ENCODE data around the gene MYADML2. TPM values are rescaled to one million over a fixed set of nuclear protein-coding genes. Genes with fewer than 3 reads are reported as not detected.

The MYADML2 gene
- total and polyA plus RNA-seq, 7 donors, result 0.47 to 95.8 (median 11.0) TPM

DNA sequence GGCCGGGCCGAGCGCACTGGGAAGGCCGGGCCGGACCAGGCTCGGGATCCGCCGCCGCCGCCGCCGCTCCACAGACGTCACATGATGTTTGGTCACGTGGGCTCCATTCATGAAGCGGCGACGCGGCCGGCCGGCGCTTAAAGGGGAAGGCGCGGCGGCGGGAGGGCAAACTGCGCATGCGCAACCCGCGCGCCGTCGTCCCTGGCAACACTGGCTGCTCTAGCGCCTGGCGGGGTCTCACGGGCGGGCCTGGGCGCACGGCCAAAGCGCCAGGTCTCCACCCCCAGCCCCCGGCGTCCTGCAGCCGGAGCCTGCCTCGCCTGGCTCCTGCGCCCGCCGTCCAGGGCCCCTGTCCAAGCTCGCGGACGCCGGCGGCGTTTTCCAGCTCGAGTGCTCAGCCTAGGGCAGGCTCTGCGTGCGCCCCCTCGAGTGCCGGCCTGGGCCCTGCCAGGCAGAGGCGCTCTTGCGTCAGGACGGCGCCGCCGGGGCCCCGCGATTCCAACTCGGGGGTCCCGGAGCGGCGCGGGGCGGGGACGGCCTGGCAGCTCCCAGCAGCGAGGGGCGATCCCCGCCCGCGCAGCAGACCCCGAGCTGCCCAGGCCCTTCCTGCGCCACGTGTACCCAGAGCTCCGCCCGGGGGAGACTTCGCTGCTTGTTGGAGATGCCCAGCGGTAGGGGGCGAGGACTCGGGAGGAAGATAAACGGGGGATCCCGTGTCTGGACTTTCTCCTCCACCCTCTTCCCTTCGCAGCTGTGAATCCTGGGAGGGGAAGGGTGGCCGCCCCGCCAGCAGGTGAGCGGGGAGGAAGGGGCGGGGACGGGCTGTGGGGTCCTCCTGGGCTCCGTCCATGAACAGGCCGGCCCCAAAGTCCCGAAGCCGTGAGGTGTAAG lies 19.1 kb downstream of the MYADML2 start, which contains the start of gene MAFG:
TSS of gene MAFG (minus strand) at position 83 of the 891 bp plus-strand sequence. CDS start 4,550 bp downstream, outside the sequence.
- WGBS, 3 donors, result 1 to 3% (median 2%) methylated on average over 45 to 98 of the region's 98 CpGs
- TF ChIP-seq, protein P1, sequence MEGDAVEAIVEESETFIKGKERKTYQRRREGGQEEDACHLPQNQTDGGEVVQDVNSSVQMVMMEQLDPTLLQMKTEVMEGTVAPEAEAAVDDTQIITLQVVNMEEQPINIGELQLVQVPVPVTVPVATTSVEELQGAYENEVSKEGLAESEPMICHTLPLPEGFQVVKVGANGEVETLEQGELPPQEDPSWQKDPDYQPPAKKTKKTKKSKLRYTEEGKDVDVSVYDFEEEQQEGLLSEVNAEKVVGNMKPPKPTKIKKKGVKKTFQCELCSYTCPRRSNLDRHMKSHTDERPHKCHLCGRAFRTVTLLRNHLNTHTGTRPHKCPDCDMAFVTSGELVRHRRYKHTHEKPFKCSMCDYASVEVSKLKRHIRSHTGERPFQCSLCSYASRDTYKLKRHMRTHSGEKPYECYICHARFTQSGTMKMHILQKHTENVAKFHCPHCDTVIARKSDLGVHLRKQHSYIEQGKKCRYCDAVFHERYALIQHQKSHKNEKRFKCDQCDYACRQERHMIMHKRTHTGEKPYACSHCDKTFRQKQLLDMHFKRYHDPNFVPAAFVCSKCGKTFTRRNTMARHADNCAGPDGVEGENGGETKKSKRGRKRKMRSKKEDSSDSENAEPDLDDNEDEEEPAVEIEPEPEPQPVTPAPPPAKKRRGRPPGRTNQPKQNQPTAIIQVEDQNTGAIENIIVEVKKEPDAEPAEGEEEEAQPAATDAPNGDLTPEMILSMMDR (IDR thresholded peaks at IDR 0.05), result peak; percentile 11

DNA sequence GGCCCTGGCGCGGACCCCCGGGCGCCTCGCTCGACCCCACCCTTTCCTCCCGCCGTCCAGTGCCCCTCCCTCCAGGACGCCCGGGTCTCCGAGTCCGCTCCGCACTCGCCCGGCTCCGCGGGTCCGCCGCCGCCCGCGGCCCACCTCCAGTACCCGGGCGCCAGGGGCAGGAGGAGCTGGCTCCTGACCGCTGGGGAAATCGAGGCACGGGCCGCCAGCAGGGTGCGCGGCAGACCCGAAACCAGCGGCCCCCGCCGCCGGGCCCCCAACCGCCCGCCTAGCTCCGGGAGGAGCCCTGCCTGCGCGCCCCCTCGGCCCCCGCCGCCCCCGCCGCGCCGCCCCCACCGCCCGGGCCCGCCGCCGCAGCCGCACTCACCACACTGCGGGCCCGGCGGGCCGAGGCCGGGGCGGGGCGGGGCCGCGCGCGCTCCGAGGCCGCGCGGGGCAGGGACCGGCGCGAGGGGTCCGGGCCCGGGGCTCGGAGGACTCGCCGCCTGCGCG lies 19.8 kb downstream of the MYADML2 start:
- WGBS, 3 donors, result 0% methylated on average over 4 to 77 of the region's 78 CpGs
- ATAC-seq (no peak), DNase-seq (no peak)
- Histone ChIP-seq H3K27ac (peak overlapping the region; percentile 98), H3K9me3 (no peaks in the 10 kb centered on the region), H3K4me3 (peak overlapping the region; percentile 91), H3K36me3 (ENCODE audit: insufficient read depth in 1 of 2, low read depth in 1 of 2) (peaks cover 0 to 6% of the 10 kb centered on the region in 2 donors), H3K27me3 (ENCODE audit: insufficient read depth in 3 of 3, low read length in 2 of 3) (no peaks in the 10 kb centered on the region), H3K4me1 (peaks cover 34% of the 10 kb centered on the region)
- intact Hi-C loops (cut with DNase I), result no loop called here
- TF ChIP-seq, protein P1 (IDR thresholded peaks at IDR 0.05), result no peak

More for the DNA sequence above, 19.1 kb downstream of the MYADML2 start, which contains the start of gene MAFG:
- peak; percentile 56 to 68 (median 61) for ATAC-seq
- peak within 1 kb of the TSS; percentile 91 for H3K4me3 ChIP-seq
- DNase-seq, result peak; percentile 92 to 95
- peaks cover 0 to 1% of the 10 kb centered on the region in 2 donors for H3K36me3 ChIP-seq (ENCODE audit: insufficient read depth in 1 of 2, low read depth in 1 of 2)
- H3K9me3 ChIP-seq, result no peaks in the 10 kb centered on the region
- H3K4me1 ChIP-seq, result peaks cover 27% of the 10 kb centered on the region
- peak within 1 kb of the TSS; percentile 98 for H3K27ac ChIP-seq
- H3K27me3 ChIP-seq (ENCODE audit: insufficient read depth in 3 of 3, low read length in 2 of 3), result no peaks in the 10 kb centered on the region
- intact Hi-C loops (cut with DNase I), result no loop called here

DNA sequence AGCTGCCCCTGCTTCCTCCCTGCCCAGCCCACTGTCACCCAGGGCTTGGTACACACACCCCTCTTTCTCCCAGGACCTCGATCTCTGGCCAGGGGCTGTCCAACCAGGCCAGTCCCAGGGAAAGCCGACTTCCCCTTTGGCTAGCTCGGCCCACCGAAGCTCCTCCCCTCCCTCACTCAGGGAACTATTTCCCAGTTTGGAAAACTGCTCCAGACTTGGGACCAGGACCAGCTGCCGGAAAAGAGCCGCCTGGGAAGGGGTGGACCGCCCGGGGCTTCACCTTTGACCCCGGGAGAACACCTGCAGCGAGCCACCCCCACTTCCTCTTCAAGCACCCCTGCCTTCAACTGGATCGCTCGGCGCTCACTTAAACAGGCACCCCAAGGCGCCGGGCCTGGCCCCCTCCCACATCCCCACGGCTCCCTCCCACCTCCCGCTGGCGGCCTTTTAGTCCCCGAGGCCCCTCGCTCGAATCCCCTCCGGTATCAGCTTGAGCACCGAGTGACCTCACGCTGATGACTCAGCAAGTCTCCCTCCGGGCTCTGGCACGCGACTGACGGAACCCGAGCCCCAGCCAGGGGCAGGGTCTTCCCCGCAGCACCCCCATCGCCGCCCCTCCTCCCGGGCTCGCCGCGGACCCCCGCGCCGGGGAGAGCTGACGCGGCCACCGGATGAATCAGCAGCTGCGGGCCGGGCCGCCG lies 20.4 kb downstream of the MYADML2 start:
- peak; percentile 79 to 87 for DNase-seq
- Histone ChIP-seq H3K27ac (peak overlapping the region; percentile 98), H3K27me3 (ENCODE audit: insufficient read depth in 3 of 3, low read length in 2 of 3) (no peaks in the 10 kb centered on the region), H3K36me3 (ENCODE audit: insufficient read depth in 1 of 2, low read depth in 1 of 2) (peaks cover 0 to 12% of the 10 kb centered on the region in 2 donors), H3K4me1 (peaks cover 40% of the 10 kb centered on the region), H3K4me3 (peak overlapping the region; percentile 91), H3K9me3 (no peaks in the 10 kb centered on the region)
- peak; percentile 17 to 32 (median 22) for ATAC-seq
- intact Hi-C loops (cut with DNase I), result no loop called here
- WGBS, 3 donors, result 0 to 1% (median 1%) methylated on average over 43 to 46 of the region's 46 CpGs
- TF ChIP-seq, protein P1 (IDR thresholded peaks at IDR 0.05), result no peak

DNA sequence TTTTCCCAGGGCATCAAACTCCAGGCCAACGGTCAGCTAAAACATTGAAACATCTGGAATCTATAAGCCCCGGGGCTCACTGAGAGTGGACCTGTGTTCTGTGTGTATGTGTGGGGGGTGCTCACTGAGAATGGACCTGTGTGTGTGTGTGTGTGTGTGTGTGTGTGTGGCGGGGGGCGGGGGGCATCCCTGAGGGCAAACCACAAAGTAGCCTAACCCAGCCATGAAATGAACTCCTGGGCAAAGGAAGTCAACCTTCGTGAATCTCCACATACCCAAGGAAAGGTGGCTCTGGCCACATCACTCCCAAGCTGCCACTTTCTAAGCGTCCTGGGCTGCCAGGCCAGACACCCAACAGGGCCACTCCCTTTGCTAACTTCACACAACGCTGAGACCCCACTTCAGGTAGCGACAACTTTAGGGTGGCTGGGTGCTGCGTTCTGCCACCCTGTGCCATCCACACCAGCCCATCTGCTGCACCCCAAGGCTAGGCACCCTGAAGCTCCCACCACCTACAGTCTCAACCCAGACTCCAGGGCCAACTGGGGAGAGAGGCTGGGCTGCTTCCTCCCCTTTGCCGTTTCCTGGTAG lies 21.1 kb downstream of the MYADML2 start:
- peaks cover 47% of the 10 kb centered on the region for H3K4me1 ChIP-seq
- H3K9me3 ChIP-seq, result no peaks in the 10 kb centered on the region
- DNase-seq, result no peak
- TF ChIP-seq, protein P1 (IDR thresholded peaks at IDR 0.05), result no peak
- ATAC-seq, result no peak
- H3K4me3 ChIP-seq, result peak overlapping the region; percentile 91
- no peaks in the 10 kb centered on the region for H3K27me3 ChIP-seq (ENCODE audit: insufficient read depth in 3 of 3, low read length in 2 of 3)
- peak overlapping the region; percentile 98 for H3K27ac ChIP-seq
- H3K36me3 ChIP-seq (ENCODE audit: insufficient read depth in 1 of 2, low read depth in 1 of 2), result peaks cover 0 to 18% of the 10 kb centered on the region in 2 donors
- 54 to 68% (median 58%) methylated on average over 9 to 10 of the region's 10 CpGs for WGBS, 3 donors
- intact Hi-C loops (cut with DNase I), result no loop called here
